ENCODE results near the gene PIGU.

PIGU gene

DNA sequence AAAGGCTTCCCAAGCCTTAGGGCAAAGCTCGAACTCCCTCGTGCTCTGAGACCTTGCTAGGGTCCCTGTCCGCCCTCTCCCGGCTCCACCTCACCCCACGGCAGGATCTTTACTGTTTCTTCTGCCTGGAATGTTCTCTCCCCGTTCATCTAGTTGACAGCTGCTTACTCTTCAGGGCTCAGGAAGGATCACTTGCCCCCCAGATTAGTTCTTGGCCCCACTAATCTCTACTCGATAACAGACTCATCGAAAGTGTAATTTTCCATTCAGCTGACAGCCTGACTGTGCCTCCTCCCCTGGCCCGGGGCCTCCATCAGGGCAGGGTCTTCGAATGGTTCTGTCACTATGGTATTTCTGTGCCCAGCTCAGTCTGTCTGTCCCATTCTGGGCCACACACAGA is 115.2 kb downstream of the PIGU start:
- DNase-seq (ENCODE audit: insufficient read length, low spot score) (no peak), FAIRE-seq (no peak)

- FAIRE-seq, result no peak
Observed at GRCh38 chr20:34560614-34561013, 116.3 kb downstream of the PIGU start.

GRCh38 chr20:34560141-34560523 is 116.8 kb downstream of the PIGU start:
- FAIRE-seq (no peak), DNase-seq (ENCODE audit: insufficient read length, low spot score) (no peak)

More at GRCh38 chr20:34560614-34561013, 116.3 kb downstream of the PIGU start:
- DNase-seq (ENCODE audit: insufficient read length, low spot score), result no peak

DNA sequence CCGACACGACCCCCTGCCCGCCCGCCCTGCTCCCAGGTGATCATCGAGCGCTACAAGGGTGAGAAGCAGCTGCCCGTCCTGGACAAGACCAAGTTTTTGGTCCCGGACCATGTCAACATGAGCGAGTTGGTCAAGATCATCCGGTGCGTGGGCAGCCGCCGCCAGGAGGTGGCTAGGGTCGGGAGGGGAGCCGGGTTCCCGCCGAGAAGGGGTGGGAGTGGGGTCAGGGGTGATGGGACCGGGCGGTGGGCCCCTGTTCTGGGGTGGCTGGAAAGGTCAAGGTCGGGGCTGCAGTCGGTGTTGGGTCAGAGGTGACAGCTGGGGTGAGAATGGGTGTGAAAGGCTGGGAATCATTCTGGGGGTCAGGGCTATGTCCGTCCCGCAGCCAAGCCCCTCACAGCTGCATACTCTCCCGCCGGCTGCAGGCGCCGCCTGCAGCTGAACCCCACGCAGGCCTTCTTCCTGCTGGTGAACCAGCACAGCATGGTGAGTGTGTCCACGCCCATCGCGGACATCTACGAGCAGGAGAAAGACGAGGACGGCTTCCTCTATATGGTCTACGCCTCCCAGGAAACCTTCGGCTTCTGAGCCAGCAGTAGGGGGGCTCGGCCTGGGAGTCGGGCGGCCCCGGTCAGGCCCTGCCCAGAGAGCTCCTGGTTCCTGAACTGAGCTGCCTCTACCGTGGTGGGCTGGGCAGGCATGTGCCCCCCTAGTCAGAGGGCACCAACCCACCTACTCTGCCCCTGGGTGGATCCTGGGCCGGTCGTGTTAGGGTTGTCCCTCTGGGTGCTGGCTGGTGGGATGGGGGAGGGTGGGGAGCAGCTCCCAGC is 117.4 kb downstream of the PIGU start:
- DNase-seq (ENCODE audit: insufficient read length, low spot score) (no peak), FAIRE-seq (no peak)

- DNase-seq (ENCODE audit: insufficient read length, low spot score) (peak; percentile 96), FAIRE-seq (peak; percentile 76)
Observed at GRCh38 chr20:34558320-34559218, 118.3 kb downstream of the PIGU start, which contains the start of gene MAP1LC3A. Gene MAP1LC3A (plus strand): TSS chr20:34558718. CDS start chr20:34558869, 151 bp downstream.

DNA sequence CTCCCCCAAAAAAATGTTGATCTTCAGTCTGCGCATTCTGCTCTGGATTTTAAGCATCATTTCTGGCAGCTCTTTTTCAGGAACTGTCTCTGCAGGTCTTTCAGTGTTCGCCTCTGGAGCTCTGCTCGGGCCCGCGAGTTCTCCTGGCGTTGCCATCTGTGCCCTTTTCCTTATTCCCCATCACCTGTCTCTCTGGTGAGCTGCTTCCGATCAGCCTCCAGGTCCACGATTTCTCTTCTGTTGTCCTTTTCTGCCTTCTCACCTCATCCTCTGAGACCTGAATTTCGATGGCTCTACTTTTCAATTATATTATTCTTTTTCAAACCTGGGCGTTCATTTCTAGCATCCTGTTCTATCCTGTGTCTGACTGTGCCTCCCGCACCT is 119.0 kb downstream of the PIGU start:
- FAIRE-seq, result no peak
- DNase-seq (ENCODE audit: insufficient read length, low spot score), result no peak

- DNase-seq (ENCODE audit: insufficient read length, low spot score) (no peak), FAIRE-seq (no peak)
Observed at GRCh38 chr20:34553366-34553867, 123.5 kb downstream of the PIGU start.

GRCh38 chr20:34552569-34552968 is 124.3 kb downstream of the PIGU start:
- DNase-seq (ENCODE audit: insufficient read length, low spot score), result no peak
- FAIRE-seq, result no peak

GRCh38 chr20:34549929-34550305 is 127.0 kb downstream of the PIGU start:
- DNase-seq (ENCODE audit: insufficient read length, low spot score) (no peak), FAIRE-seq (no peak)

- no peak for DNase-seq (ENCODE audit: insufficient read length, low spot score)
- no peak for FAIRE-seq
Observed at GRCh38 chr20:34549291-34549928, 127.5 kb downstream of the PIGU start.

- DNase-seq (ENCODE audit: insufficient read length, low spot score), result no peak
- no peak for FAIRE-seq
Observed at GRCh38 chr20:34547844-34548613, 128.9 kb downstream of the PIGU start.

DNA sequence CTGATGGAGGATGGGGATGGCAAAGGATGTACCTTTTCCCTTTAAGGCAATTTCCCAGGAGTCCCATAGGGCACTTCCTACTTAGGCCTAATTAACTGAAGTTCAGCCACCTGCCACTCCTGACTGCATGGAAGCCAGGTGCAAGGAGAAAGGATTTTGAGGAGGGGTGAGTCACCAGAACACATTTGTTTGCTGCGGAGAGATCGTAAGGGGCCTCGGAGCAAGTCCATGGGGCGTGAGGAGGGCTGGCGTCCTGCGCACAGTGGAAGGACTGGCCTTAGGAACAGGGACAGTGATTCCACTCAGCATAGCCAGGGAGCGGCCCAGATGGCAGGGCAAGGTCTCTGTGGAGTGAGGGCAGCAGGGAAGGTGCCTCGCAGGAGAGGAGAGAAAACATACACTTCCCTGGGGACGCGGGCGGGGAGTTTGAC is 130.1 kb downstream of the PIGU start:
- no peak for FAIRE-seq

GRCh38 chr20:34544109-34544796 is 132.6 kb downstream of the PIGU start:
- no peak for FAIRE-seq
- DNase-seq (ENCODE audit: insufficient read length, low spot score), result no peak

More for the DNA sequence above, 130.1 kb downstream of the PIGU start:
- no peak for DNase-seq (ENCODE audit: insufficient read length, low spot score)

GRCh38 chr20:34543463-34544056 is 133.3 kb downstream of the PIGU start:
- FAIRE-seq (no peak), DNase-seq (ENCODE audit: insufficient read length, low spot score) (no peak)

- DNase-seq (ENCODE audit: insufficient read length, low spot score), result no peak
- no peak for FAIRE-seq
Observed at GRCh38 chr20:34542439-34542838, 134.5 kb downstream of the PIGU start.

- FAIRE-seq (no peak), DNase-seq (ENCODE audit: insufficient read length, low spot score) (no peak)
Observed at GRCh38 chr20:34541917-34542316, 135.0 kb downstream of the PIGU start.

GRCh38 chr20:34541264-34541901 is 135.5 kb downstream of the PIGU start:
- DNase-seq (ENCODE audit: insufficient read length, low spot score) (no peak), FAIRE-seq (no peak)

DNA sequence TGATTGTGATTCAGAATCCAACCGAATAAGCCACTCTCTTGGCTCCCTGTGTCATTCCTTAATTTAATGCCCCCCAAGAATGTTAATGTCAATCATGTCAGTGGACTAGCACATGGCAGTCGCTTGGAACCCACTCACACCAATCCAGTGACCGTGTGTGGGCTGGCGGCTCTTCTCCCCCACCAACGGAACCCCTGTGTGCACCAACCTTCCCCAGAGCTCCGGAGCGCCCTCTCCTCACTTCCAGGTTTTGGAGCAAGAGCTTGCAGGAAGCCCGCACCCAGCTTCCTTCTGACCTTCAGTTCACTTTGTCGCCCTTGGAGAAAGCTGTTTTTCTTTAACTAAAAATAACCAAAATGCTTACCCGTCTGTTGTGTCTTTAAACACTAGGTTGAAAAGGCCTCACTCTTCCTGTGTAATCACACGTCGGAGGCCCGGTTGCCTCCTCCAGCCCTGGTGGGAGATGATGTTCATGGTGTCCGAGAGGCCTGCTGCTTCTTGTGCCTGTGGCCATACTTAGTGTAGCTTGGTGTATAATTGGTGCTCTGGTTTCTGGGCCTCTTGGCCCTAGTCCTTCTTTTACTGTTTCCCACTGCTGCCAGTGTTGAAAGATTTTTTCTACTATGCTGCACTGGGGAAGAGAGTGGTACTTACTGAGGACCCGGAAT is 136.2 kb downstream of the PIGU start:
- FAIRE-seq (no peak), DNase-seq (ENCODE audit: insufficient read length, low spot score) (no peak)
